DMS79 treated with DMSO at 0.1 percent for 48 hours (cell line): ENCODE measurements around the gene WDR76.

Source experiments
- DNase-seq: peaks from one replicate; lab custom pipeline; 2025; lab: John Stamatoyannopoulos, UW

The WDR76 gene

DNA sequence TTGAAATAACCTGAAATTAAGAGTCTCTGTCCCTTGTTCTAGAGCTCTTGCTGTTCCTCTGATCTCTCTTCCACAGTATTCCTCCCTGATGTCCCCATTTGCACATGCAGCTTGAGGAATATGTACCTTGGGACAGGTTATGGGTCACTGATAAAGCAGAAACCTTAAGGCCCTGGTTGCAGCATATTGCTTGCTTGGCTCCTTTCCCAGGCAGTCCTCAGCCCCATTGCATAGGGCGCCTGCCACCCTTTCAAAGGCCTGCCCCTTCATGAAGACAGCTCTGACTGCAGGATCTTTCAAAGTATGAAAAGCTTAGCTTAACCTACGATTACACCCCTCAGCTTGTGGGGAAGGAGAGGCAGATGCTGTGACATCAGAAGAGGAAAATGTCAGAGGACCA is 51.6 kb downstream of the WDR76 start:
- DNase-seq, result peak; percentile 4

- DNase-seq, result no peak
Observed at GRCh38 chr15:43879386-43880355, 52.9 kb downstream of the WDR76 start.

DNA sequence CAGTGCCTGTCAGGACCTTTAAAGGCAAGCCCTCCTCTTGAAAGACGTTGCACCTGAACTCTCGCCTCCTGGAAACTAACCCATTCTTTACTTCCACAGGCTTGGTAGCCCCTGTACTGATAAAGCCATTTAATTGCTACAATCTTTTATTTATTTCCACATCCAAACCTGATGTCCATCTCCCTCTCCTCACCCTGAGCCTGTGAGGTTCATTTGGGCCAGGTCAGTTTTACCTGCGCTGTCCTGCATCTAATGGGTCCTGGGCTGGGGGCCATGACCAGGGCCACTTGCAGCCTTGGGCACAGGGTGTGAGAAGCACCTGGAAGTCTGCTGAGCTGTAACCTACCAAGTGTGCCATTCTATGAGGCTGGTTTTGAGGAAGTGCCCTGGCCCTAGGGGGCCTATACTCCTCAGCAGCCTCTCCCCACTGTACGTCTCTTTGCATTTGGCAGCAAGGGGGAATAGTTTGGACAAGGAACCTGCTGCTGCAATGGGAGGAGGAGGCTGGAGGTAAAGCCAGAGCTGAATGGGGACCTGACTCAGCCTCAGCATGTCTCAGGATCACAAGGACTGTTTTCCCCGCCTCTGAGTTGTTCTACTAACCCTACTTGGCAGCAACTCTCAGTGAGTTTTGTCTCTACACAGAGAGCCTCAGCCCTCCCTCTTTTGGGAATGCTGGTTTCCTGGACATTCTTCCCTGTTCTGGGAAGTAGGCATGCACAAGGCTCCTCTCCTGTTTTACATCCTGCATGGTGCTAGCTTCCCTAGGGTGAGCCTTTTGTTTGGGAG is 53.8 kb downstream of the WDR76 start:
- no peak for DNase-seq

DNA sequence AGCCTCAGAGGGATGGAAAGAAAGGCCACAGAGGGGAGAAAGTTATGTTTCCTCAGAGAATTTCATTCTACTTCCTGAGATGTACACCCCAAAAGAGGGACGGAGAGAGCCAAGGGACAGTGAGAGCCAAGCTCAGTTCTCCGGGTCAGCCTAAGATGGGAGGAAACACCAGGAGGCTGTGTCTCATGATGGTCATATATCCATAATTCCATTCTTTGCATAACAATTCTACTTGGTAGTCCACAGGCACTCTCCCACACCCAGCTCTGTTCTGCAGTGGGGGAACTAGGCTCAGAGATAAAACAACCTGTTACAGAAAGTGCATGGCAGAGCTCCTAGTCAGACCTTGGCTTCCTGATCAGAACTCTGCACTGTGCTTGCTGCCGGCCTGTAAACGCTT is 54.4 kb downstream of the WDR76 start:
- no peak for DNase-seq

DNA sequence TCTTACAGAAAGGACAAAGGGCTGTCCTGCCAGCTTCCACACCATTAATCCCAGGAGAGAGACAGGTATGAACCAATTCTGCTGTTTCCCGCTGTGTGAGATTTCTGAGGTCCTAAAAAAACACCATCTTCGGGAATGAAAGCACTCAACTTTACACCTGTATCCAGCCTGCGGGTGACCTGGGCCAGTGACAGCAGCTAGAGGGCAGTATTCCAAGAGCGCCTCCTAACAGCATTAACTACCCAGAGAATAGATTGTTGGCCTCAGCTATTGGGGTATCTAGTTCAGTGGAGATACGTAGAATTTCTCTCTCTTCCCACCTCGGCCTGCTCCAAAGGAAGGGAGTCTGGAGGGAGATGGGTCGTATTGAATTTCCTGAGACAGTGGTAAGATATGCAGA is 55.1 kb downstream of the WDR76 start:
- DNase-seq, result no peak

- DNase-seq, result no peak
Observed at GRCh38 chr15:43883571-43883970, 56.8 kb downstream of the WDR76 start.

GRCh38 chr15:43886558-43886957 is 59.8 kb downstream of the WDR76 start:
- DNase-seq, result no peak

GRCh38 chr15:43887901-43888300 is 61.1 kb downstream of the WDR76 start:
- DNase-seq, result no peak

GRCh38 chr15:43889042-43889441 is 62.2 kb downstream of the WDR76 start:
- DNase-seq, result no peak

DNA sequence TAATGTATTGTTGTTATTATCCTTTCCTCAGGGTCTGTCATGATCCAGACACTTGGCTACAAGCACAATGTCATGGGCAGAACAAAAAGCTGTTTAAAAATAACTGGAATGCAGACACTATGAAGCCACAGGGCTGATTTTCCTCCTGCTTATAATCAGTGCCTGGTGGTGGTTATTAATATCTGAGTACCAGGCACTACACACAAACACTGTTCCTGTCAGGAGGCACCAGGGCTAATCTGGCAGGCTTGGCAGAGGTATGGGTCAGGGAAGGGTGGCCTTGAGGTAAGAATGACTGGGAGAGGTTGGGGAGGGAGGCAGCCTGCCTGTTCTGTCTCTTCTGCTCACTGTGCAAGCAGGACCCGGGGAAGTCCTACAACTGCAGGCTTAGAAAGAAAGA is 67.2 kb downstream of the WDR76 start:
- DNase-seq, result no peak

DNA sequence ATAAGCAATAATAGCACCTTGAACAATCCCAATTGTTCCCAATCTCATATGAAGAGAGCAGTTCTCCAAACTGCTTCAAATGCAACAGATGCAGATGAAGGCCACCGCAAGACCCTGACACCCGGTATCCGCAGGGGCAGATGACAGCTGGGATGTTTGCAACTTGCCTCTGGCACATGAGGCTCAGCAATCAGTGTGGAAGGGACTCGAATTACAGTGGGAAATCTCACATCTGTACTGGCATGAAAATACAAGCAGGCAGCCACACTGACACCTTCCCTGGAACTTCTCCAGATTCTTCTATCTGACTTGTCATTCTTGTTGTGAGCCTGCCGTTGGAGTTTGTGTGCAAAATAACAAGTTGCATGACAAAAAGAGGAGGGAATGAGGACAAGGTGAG is 68.8 kb downstream of the WDR76 start:
- DNase-seq, result no peak

DNA sequence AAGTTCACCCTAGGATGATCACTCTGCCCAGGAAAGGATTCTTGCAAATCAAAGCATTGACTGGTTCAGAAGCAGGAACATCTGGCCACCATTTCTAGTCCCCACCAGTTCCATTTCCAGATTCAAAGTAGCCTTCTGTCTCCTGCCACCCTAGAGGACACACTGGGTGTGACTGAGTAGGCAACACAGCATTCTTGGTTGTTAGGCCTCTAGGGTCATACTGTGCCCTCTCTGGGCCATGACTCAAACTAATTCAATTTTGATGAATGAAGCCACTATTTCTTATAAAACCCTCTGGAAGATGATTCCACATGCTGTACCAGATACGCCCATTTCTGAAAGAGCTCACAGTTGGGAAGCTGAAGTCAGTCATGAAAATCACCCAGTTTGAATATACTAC is 69.7 kb downstream of the WDR76 start:
- DNase-seq, result no peak

GRCh38 chr15:43898891-43899290 is 72.1 kb downstream of the WDR76 start:
- no peak for DNase-seq

- DNase-seq, result no peak
Observed at GRCh38 chr15:43899928-43900327, 73.1 kb downstream of the WDR76 start.

DNA sequence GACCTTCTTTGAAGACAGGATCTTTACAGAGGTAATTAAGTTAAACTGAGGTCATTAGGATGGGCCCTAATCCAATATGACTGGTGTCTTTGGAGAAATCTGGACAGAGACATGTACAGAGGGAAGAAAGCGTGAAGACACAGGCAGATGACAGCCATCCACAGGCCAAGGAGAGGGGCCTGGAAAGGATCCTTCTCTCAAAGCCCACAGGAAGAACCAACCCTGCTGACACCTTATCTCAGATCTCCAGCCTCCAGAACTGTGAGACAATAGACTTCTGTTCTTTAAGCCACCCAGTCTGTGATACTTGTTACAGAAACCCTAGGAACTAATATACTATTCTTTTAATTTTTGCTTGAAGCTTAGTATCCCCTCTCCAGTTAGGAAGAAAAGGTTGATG is 74.2 kb downstream of the WDR76 start:
- DNase-seq, result no peak

- DNase-seq, result no peak
Observed at GRCh38 chr15:43901495-43901894, 74.7 kb downstream of the WDR76 start.

GRCh38 chr15:43903864-43904290 is 77.1 kb downstream of the WDR76 start:
- DNase-seq, result peak; percentile 2

- DNase-seq, result no peak
Observed at GRCh38 chr15:43905755-43906154, 79.0 kb downstream of the WDR76 start.

GRCh38 chr15:43908516-43909050 is 81.8 kb downstream of the WDR76 start:
- DNase-seq, result no peak

GRCh38 chr15:43911235-43911781 is 84.5 kb downstream of the WDR76 start:
- DNase-seq, result no peak

DNA sequence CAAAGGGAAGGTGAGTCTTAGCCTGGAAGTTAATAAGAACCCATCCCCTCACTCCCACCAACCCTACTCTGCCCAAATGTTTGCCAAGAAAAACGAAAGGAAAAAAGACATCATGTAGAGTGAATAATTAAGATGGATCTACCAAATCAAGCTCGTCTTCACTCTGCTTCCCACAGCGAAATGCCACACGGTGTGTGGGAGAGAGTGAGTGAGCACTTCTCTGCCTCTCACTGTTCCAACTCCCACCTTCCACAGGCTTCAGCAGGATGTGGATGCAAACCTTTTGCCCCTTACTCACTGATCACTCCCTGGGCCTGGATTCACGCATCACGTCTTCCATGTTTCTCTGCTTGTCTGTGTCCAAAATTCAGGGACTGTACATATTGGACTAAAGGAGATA is 85.4 kb downstream of the WDR76 start:
- DNase-seq, result no peak

- no peak for DNase-seq
Observed at GRCh38 chr15:43913026-43913780, 86.4 kb downstream of the WDR76 start.
